ENCODE data around the gene TOPAZ1.

Gene TOPAZ1

DNA sequence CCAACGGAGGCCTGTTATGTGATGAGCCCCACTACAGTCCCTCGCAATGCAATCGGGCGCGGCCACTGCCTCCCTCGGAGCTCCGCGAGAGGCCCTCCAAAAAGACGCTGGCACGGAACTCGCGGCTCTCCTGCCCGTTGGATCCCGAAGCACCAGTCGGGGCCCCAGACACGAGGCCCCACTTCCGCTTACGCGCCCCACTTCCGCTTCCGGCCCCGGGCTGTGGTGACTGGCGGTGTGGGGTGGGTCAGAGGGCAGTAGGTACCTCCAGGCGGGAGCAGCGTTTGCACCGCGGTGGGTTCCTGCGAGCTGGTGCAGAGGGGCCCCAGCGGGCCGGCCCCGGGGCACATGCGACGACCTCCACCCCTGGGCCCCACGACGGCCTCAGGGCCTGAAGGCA, at the start of gene TOPAZ1:
Gene TOPAZ1 (plus strand): TSS at position 181 of the 400 bp plus-strand sequence. CDS start 168 bp downstream, at position 349.
- TF ChIP-seq, protein P1, sequence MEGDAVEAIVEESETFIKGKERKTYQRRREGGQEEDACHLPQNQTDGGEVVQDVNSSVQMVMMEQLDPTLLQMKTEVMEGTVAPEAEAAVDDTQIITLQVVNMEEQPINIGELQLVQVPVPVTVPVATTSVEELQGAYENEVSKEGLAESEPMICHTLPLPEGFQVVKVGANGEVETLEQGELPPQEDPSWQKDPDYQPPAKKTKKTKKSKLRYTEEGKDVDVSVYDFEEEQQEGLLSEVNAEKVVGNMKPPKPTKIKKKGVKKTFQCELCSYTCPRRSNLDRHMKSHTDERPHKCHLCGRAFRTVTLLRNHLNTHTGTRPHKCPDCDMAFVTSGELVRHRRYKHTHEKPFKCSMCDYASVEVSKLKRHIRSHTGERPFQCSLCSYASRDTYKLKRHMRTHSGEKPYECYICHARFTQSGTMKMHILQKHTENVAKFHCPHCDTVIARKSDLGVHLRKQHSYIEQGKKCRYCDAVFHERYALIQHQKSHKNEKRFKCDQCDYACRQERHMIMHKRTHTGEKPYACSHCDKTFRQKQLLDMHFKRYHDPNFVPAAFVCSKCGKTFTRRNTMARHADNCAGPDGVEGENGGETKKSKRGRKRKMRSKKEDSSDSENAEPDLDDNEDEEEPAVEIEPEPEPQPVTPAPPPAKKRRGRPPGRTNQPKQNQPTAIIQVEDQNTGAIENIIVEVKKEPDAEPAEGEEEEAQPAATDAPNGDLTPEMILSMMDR (IDR thresholded peaks at IDR 0.05; ENCODE audit: extremely low read depth, missing control alignments), result no peak

DNA sequence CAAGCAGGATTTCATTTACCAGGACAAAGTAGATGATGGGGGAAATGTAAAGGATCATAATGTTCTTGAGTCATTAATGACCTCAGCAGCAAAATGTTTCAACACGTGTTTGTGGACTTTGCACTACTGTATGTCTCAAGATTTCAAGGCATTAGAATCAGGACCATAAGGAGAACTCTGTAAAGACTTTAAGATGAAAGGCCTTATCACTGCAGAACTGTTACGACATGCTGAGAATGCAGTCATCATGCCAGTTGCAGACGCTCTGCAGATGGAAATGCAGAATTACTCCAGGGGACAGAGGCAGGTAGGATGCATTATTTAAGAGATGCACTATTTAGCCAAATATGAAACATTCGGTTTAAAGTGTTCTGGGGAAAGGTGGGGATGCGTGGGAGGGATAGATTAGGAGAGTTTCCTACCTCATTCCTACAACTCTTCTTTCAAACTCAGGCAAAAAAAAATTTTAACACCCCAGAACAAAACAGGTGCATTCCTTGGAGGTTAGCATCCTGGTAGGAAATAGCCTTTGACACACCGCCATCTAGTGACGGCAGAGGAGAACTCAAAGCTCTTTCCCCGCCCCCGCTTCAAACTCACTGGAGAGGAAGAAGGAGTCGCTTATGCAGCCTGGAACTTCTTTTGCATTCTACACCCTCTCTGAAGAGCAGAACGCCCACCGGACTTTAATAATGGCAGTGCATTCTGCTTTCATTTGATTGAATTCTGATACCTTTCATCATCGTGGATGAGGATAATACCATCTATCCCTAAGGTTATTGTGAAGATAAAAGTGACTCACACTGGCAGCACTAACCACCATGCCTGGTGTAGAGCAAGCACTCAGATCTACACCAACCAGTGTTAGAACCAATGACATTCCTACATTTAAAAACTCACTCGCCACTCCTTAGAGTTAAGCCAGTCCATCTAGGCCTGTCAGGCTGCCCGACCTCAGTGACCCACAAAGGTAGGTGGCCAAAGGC, 43.1 kb upstream of the TOPAZ1 start:
- TF ChIP-seq, protein P1 (IDR thresholded peaks at IDR 0.05; ENCODE audit: extremely low read depth, missing control alignments), result peak; percentile 58
- peak; percentile 74 for DNase-seq (ENCODE audit: low spot score)

More for the DNA sequence above, at the start of gene TOPAZ1:
- no peak for DNase-seq (ENCODE audit: low spot score)

DNA sequence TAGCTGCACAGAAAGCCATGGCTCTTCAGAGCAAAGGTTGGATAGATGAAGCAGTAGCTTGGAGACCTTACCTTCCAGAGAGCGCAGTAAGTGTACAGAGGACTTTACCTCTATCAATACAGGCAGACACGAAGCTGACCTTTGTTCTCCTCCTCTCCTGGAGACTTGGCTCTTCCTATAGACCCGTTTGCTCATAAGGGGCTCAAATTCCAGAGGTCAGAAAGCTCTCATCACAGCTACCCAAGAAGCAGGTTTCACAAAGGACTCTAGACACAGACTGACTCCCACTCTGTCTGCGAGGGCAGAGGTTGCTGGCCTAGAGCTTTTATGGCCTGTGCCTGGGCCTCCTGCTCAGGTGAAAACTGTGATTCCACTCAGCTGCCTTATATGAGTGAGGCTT, 35.4 kb upstream of the TOPAZ1 start:
- TF ChIP-seq, protein P1 (IDR thresholded peaks at IDR 0.05; ENCODE audit: extremely low read depth, missing control alignments), result no peak
- no peak for DNase-seq (ENCODE audit: low spot score)

DNA sequence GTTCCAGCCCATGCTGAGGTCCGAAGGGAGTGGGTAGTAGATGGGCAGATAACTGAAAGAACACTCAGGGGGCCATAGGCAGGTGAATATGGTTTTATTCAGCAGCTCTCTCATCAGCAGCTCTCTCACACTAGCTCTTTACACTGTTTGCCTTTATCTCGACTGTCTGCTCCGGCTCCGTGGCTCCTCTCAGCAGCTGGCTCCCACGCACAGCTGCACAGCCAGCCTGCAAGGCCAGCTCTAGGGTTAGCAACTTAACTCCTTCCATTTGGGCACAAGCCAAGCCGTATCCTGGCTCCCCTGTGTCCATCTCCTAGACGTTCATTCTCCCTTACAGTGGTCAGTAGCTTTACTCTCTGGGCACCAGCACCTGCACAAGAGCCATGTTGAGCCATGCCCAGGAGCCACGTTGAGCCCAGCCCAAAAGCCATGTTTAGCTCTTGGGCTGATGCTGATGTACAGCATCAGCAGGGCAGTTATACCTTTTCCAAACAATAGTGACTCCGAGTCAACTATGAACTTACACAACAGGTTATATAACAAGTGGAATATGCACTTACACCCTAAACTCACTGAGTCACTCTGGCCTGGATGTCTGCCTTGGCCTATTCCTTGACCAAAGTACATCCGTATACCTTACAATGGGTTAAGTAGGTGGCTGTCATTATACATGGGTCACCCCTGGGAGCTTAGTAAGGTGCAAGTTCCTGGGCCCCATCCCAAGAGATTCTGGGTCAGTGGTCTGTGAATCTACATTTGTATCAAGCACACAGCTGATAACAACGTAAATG, 34.6 kb upstream of the TOPAZ1 start:
- TF ChIP-seq, protein P1 (IDR thresholded peaks at IDR 0.05; ENCODE audit: extremely low read depth, missing control alignments), result no peak
- no peak for DNase-seq (ENCODE audit: low spot score)

DNA sequence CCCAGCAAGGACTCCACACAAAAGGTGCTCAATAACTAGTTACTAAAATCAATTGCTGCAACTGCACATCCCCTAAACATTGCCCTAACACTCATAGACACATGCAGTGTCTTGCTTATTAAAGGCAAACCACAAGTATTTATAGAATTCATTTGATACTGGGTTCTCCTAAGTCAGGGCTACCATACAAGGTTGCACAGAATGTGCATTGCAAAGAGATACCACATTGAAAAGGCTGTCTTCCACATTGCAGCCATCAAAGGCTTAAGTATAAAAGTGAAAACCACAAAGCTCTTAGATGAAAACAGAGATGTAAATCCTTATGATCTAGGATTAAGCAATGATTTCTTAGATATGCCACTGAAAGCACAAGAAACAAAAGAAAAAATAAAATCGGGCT, 33.6 kb upstream of the TOPAZ1 start:
- TF ChIP-seq, protein P1 (IDR thresholded peaks at IDR 0.05; ENCODE audit: extremely low read depth, missing control alignments), result no peak
- DNase-seq (ENCODE audit: low spot score), result no peak

DNA sequence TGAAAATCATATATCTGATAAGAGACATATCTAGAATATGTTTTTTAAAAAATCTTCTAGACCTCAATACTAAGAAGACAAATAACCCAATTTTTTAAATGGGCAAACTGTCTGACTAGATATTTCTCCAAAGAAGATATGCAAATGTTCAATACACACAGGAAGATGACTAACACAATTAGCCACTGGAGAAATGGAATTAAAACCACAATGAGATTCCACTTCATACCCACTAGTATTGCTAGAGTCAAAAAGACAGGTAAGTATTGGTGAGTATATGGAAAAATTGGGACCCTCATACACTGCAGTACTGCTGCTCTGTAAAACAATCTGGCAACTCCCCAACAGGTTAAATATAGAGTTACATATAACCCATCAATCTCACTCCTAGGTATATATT, 33.1 kb upstream of the TOPAZ1 start:
- TF ChIP-seq, protein P1 (IDR thresholded peaks at IDR 0.05; ENCODE audit: extremely low read depth, missing control alignments), result no peak
- DNase-seq (ENCODE audit: low spot score), result no peak

DNA sequence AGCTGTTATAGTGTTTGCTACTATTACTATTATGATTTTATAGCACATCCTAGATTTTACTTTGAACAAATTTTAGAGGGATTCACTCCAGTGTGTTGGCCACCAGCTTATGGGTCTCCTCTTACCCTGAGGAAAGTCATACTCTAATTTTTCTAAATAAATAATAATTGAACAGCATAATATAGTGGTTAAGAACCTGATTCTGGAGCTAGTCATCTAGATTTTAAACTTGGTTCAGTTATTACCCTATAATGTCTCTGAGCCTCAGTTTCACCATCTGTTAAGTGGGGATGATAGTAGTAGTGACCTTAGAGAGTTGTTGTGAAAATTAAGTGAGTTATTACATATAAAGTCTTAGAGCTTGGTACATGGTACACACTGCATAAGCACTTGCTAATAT, 30.7 kb upstream of the TOPAZ1 start:
- TF ChIP-seq, protein P1 (IDR thresholded peaks at IDR 0.05; ENCODE audit: extremely low read depth, missing control alignments), result no peak
- DNase-seq (ENCODE audit: low spot score), result no peak
